COR-L47 (cell line): ENCODE measurements around the gene PRKCG.
"Not testable (repeated sequence)": the region's sequence is repeated elsewhere in the genome, so short reads cannot be mapped to it uniquely, and the experiment has no call there.

Experiments used
- DNase-seq: peaks from one replicate; lab custom pipeline; 2025; lab: John Stamatoyannopoulos, UW

The PRKCG gene

DNA sequence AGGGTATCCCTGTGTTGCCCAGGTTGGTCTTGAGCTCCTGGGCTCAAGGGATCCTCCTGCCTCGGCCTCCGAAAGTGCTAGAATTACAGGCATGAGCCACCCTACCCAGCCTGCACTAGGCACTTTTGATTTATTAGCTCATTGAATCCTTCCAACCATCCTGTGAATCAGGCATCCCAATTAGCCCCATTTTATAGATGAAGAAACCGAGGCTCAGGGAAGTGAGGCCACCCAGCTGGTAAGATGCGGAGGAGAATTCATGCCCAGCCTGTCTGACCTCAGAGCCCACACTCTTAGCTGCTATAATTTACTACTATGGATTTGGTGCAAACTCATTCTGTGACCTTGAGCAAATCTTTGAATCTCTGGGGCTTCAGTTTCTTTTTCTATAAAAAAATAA, 62.9 kb downstream of the PRKCG start:
- DNase-seq, result no peak

DNA sequence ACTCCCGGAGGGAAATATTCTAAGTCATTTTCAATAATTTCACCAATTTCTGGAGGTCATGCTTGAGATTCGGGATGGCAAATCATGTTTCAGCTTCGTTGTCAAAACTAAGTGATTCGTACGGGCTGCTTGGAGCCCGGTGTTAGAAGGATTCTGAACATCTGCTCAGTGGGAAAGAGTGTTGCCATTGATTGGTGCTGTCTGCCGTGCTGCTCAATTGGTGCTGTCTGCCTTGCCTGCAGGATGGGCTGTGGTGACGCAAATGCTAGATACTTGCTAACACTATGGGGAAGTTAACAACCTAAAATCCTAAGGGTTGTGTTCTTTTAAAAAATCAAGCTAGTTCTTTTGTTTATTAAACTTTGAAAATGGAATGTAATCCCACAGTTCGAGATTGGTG, 63.4 kb downstream of the PRKCG start:
- no peak for DNase-seq

DNA sequence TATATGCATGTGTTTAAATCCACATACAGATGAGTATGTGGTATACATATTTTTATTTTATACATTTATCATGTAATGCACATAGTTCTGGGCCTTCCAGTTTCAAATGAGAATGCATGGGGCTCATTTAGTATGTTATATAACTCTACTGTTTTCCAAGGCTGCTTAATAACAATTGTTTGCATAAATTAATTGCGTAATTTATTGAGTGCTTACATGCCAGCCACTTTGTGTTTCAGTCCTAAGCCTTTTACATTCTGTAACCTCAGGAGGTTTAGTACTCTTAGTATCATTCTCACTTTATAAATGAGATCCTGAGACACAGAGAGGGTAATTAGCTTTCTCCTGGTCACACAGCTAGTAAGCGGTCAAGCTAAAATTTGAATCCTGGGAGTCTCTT, 64.0 kb downstream of the PRKCG start:
- DNase-seq, result no peak

DNA sequence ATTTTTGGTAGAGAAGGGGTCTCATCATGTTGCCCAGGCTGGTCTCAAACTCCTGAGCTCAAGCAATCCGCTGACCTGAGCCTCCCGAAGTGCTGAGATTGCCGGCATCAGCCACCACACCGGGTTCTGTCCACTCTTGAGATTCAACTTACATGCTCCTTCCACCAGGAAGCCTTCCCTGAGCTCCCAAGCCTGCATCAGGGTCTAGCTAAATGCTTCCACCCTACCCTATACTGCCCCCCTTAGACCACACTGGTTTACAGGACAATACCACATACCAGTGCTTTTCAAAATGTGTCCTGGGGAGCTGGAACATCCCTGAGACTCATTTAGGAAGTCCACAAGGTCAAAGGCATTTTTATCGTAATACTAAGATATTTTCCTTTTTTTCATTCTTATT, 65.6 kb downstream of the PRKCG start:
- no peak for DNase-seq

DNA sequence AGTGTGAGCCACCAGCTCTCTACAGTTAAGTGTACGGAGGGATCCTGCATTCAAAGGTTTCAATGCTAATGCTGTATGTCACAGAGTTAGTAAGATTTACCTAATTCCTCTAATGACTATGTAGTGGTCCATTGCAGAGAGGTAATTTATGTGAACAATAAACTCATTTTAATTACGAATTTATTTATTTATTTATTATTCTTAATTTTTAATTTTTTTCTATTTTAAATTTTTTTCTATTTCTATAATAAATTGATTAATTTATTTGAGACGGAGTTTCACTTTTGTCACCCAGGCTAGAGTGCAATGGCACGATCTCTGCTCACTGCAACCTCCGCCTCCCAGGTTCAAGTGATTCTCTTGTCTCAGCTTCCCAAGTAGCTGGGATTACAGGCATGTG, 66.6 kb downstream of the PRKCG start:
- DNase-seq, result not testable (repeated sequence)

DNA sequence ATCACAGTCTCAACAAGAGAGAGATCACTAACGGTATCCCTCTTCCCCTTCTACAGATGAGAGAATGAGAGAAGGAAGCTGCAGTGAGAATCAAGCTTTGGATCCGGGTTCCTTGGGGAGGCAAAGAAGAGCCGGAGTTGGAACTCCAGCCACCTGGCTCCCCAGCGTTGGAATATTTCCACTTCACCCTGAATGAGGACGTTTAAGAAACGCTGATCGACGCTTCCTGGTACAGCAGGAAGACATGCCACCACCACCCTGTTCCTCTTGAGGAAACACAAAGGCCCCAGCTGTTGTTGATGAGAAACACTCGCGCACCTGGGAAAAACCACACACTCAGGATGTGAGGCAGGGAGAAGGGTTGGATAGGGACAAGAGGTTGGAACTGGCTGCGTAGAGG, 69.4 kb downstream of the PRKCG start:
- DNase-seq, result no peak

DNA sequence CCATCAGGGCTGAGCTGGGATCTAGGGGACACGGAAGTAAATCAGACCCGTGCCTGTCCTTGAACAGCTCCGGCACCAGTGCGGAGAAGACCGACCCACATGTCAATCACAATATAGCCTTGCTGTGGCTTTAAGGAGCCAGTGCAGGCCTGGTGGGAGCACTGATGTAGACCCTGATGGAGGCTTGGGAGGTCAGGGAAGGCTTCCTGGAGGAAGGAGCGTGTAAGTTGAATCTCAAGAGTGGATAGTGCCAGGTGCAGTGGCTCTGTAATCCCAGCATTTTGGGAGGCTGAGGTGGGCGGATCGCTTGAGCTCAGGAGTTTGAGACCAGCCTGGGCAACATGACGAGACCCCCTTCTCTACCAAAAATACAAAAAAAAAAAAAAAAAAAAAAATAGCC, 70.0 kb downstream of the PRKCG start:
- DNase-seq, result no peak

DNA sequence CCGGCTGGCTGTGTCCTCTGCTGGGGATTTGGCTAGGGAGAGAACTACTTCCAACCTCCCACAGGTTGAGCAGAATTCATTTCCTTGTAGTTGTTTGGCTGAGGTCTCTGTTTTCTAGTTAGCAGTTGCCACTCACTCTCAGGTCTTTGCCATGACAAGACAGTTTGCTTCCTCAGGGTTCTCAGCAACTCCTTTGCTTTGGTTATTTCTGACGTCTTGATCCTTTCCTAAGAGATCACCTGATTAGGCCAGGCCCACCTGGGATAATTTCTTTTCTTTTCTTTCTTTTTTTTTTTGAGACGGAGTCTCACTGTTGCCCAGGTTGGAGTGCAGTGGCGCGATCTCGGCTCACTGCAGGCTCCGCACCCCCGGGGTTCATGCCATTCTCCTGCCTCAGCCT, 71.4 kb downstream of the PRKCG start:
- no peak for DNase-seq
